Stimulated activated CD8-positive, alpha-beta memory T cell treated with anti-CD3 and anti-CD28 coated beads, Interleukin-12 subunit alpha, Interleukin-12 subunit beta, amount 100 ng/mL, for 24 hours (primary cell): ENCODE results near the gene RARA.
"Not testable (repeated sequence)": the region's sequence is repeated elsewhere in the genome, so short reads cannot be mapped to it uniquely, and the experiment has no call there.

Source experiments
- DNase-seq: peaks from one replicate; pipeline ENCODE4 v3.0.0-alpha.2; 2020; ENCODE audit errors: extremely low read depth

Gene RARA

DNA sequence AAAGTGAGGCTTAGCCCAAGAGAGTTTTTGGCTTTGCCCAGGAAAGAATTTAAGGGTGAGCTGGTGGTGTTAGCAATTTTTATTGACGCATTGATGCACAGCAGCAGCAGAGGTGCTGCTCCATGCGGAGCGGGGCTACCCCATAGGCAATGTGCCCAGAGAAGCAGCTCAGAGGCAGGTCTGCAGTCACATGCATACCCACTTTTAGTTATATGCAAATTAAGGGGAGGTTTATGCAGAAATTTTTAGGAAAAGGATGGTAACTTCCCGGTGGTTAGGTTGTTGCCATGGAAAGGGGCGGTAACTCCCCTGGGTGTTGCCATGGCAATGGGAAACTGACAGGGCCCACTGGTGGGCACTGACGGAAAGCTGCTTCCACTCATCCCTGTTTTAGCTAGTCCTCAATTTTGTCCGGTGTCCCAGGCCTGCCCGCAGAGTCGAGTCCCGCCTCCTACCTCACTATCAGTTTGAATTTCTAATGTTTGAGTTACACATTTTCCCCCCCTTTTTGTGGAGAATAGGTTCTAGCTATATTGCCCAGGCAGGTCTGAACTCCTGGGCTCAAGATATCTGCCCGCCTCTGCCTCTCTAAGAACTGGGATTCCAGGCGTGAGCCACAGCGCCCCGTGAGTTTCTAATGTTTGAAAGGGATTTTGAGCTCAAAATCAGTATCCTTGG, 66.0 kb downstream of the RARA start:
- no peak for DNase-seq

DNA sequence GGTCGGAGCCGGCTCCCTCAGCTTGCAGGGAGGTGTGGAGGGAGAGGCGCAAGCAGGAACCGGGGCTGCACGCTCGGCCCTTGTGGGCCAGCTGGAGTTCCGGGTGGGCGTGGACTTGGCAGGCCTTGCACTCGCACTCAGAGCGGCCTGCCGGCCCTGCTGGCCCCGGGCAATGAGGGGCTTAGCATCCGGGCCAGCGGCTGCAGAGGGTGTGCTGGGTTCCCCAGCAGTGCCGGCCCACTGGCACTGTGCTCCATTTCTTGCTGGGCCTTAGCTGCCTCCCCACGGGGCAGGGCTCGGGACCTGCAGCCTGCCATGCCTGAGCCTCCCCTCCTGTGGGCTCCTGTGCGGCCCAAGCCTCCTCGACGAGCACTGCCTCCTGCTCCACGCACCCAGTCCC, 66.8 kb downstream of the RARA start:
- DNase-seq: not testable (repeated sequence)

- not testable (repeated sequence) for DNase-seq
Measured at GRCh38 chr17:40376541-40376940, 67.6 kb downstream of the RARA start.

DNA sequence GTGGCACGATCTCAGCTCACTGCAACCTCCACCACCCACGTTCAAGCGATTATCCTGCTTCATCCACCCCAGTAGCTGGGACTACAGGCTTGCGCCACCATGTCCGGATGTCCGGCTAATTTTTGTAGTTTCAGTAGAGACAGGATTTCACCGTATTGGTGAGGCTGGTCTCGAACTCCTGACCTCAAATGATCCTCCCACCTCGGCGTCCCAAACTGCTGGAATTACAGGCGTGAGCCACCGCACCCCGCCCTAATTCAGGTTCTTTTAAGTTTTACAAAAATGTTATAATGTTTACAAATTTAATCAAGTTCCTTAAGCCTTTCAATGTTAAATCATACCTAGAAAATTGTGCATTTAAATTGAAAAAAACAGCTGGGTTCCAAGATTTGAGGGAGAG, 68.9 kb downstream of the RARA start:
- no peak for DNase-seq

GRCh38 chr17:40378966-40379365, 70.0 kb downstream of the RARA start:
- DNase-seq: no peak

- no peak for DNase-seq
Measured at GRCh38 chr17:40382251-40382650, 73.3 kb downstream of the RARA start.

- not testable (repeated sequence) for DNase-seq
Measured at GRCh38 chr17:40386555-40386954, 77.6 kb downstream of the RARA start.

- DNase-seq: no peak
Measured at GRCh38 chr17:40399185-40399584, 90.2 kb downstream of the RARA start.

DNA sequence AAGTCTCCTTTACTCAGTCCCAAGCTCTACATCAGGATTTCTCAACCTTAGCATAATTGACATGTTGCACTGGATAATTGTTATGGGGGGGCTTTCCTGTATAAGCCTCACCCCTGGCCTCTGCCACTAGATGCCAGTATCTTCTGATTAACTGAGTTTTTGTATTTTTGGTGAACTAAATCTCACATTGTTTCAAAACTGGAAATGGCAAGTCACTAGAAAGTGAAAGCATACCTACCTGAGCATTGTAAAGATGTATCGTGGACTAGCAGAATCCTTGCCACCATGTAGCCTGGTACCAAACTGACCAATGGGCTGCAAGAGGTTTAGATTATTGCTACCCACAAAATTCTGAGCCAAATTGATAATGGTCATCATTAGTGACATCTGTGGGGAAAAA, 93.7 kb downstream of the RARA start:
- DNase-seq: no peak

DNA sequence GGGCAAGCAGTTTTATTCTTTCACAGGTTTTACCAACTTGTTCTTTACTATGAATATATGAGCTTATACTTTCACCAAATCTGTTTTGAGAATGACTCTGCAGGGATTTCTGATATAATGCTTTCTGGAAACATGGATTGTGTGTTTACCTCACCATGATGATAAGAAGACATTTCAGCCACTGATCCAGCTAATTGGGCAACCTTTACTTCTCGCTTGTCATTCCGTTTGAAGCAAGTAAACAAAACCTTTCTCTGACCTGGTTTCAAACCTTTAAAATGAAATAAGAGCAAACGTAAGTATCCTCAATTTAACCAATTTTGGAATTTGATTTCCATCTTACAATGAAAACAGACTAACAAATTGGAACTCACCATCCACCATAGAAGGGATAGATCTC, 95.0 kb downstream of the RARA start:
- DNase-seq: no peak
